ENCODE measurements around the gene CDH13.

CDH13 gene

GRCh38 chr16:82583422-82583821, 43.3 kb upstream of the CDH13 start:
- DNase-seq = no peak
- Histone ChIP-seq H3K27ac (ENCODE audit: low read length) (no peak overlapping the region), H3K36me3 (ENCODE audit: insufficient read depth, low read length) (no peaks in the 10 kb centered on the region), H3K4me2 (ENCODE audit: insufficient read depth, low read length) (no peak overlapping the region), H3K4me1 (ENCODE audit: insufficient read depth, low read length) (no peaks in the 10 kb centered on the region), H3K27me3 (ENCODE audit: insufficient read depth, low read length, poor library complexity) (peaks cover 9% of the 10 kb centered on the region), H2AFZ (ENCODE audit: low read depth, low read length) (no peak overlapping the region), H3K9ac (ENCODE audit: low read depth, low read length) (no peak overlapping the region), H4K20me1 (ENCODE audit: insufficient read depth, low read length) (no peaks in the 10 kb centered on the region), H3K9me3 (ENCODE audit: insufficient read depth, low read length, severe bottlenecking) (no peaks in the 10 kb centered on the region), H3K4me3 (ENCODE audit: low read depth in 1 of 2, low read length in 2 of 2) (no peak overlapping the region), H3K79me2 (ENCODE audit: insufficient read depth, low read length) (no peaks in the 10 kb centered on the region)
- ATAC-seq (ENCODE audit: insufficient read depth, low read depth) = no peak
- TF ChIP-seq EZH2 (IDR thresholded peaks at IDR 0.05; ENCODE audit: borderline replicate concordance, low read depth, low read length, severe bottlenecking) (no peak), CTCF (IDR thresholded peaks at IDR 0.05; ENCODE audit: borderline replicate concordance, extremely low read depth, low read length, poor library complexity, severe bottlenecking) (no peak)

GRCh38 chr16:82584553-82585152, 42.1 kb upstream of the CDH13 start:
- Histone ChIP-seq H3K9me3 (ENCODE audit: insufficient read depth, low read length, severe bottlenecking) (no peaks in the 10 kb centered on the region), H3K36me3 (ENCODE audit: insufficient read depth, low read length) (no peaks in the 10 kb centered on the region), H3K9ac (ENCODE audit: low read depth, low read length) (no peak overlapping the region), H4K20me1 (ENCODE audit: insufficient read depth, low read length) (no peaks in the 10 kb centered on the region), H3K4me2 (ENCODE audit: insufficient read depth, low read length) (no peak overlapping the region), H3K4me3 (ENCODE audit: low read depth in 1 of 2, low read length in 2 of 2) (no peak overlapping the region), H3K79me2 (ENCODE audit: insufficient read depth, low read length) (no peaks in the 10 kb centered on the region), H3K27ac (ENCODE audit: low read length) (no peak overlapping the region), H3K4me1 (ENCODE audit: insufficient read depth, low read length) (no peaks in the 10 kb centered on the region), H3K27me3 (ENCODE audit: insufficient read depth, low read length, poor library complexity) (peaks cover 9% of the 10 kb centered on the region), H2AFZ (ENCODE audit: low read depth, low read length) (no peak overlapping the region)
- no peak for ATAC-seq (ENCODE audit: insufficient read depth, low read depth)
- DNase-seq = no peak
- TF ChIP-seq CTCF (IDR thresholded peaks at IDR 0.05; ENCODE audit: borderline replicate concordance, extremely low read depth, low read length, poor library complexity, severe bottlenecking) (no peak), EZH2 (IDR thresholded peaks at IDR 0.05; ENCODE audit: borderline replicate concordance, low read depth, low read length, severe bottlenecking) (no peak)

GRCh38 chr16:82585675-82586074, 41.1 kb upstream of the CDH13 start:
- H3K36me3 ChIP-seq (ENCODE audit: insufficient read depth, low read length) = no peaks in the 10 kb centered on the region
- no peak overlapping the region for H3K4me2 ChIP-seq (ENCODE audit: insufficient read depth, low read length)
- no peak overlapping the region for H3K4me3 ChIP-seq (ENCODE audit: low read depth in 1 of 2, low read length in 2 of 2)
- H3K27ac ChIP-seq (ENCODE audit: low read length) = no peak overlapping the region
- TF ChIP-seq CTCF (IDR thresholded peaks at IDR 0.05; ENCODE audit: borderline replicate concordance, extremely low read depth, low read length, poor library complexity, severe bottlenecking) (no peak), EZH2 (IDR thresholded peaks at IDR 0.05; ENCODE audit: borderline replicate concordance, low read depth, low read length, severe bottlenecking) (no peak)
- H4K20me1 ChIP-seq (ENCODE audit: insufficient read depth, low read length) = no peaks in the 10 kb centered on the region
- no peak overlapping the region for H3K9ac ChIP-seq (ENCODE audit: low read depth, low read length)
- ATAC-seq (ENCODE audit: insufficient read depth, low read depth) (no peak), DNase-seq (no peak)
- H2AFZ ChIP-seq (ENCODE audit: low read depth, low read length) = no peak overlapping the region
- H3K79me2 ChIP-seq (ENCODE audit: insufficient read depth, low read length) = no peaks in the 10 kb centered on the region
- H3K4me1 ChIP-seq (ENCODE audit: insufficient read depth, low read length) = no peaks in the 10 kb centered on the region
- peaks cover 9% of the 10 kb centered on the region for H3K27me3 ChIP-seq (ENCODE audit: insufficient read depth, low read length, poor library complexity)
- no peaks in the 10 kb centered on the region for H3K9me3 ChIP-seq (ENCODE audit: insufficient read depth, low read length, severe bottlenecking)
